ENCODE data around the gene HSD17B8. TPM values are rescaled to one million over a fixed set of nuclear protein-coding genes. Genes with fewer than 3 reads are reported as not detected.

The HSD17B8 gene
- total RNA-seq, 3 donors from 2014 or later (not counting 1 experiment from before 2014, with no cell fraction given) = 5.4 to 7.7 (median 6.8) TPM

- Histone ChIP-seq H3K36me3 (ENCODE audit: control insufficient read depth, insufficient read depth, low read length) (no peaks in the 10 kb centered on the region), H3K4me1 (ENCODE audit: control insufficient read depth, insufficient read depth, low read length) (peaks cover 12% of the 10 kb centered on the region), H3K9me3 (ENCODE audit: control insufficient read depth, insufficient read depth, low read length) (no peaks in the 10 kb centered on the region), H3K4me3 (ENCODE audit: low read length) (no peak overlapping the region), H3K27me3 (ENCODE audit: control insufficient read depth, insufficient read depth, low read length) (no peaks in the 10 kb centered on the region), H3K27ac (ENCODE audit: low read length) (no peak overlapping the region)
- Mint-ChIP-seq H3K4me3 (no peak overlapping the region), H3K4me1 (peaks cover 10 to 12% of the 10 kb centered on the region in 2 donors), H3K36me3 (no peaks in the 10 kb centered on the region), H3K27ac (no peak overlapping the region), H3K27me3 (ENCODE audit: low read depth in 2 of 2) (peaks cover 0 to 9% of the 10 kb centered on the region in 2 donors), H3K9me3 (no peaks in the 10 kb centered on the region)
- no peak for DNase-seq
- no peak for TF ChIP-seq CTCF (IDR thresholded peaks at IDR 0.05)
- no peak for ATAC-seq
- intact Hi-C loops (cut with micrococcal nuclease) = no loop called here
- WGBS (ENCODE audit: insufficient coverage) = 91% methylated on average over 10 of the region's 10 CpGs
Observed at GRCh38 chr6:33163540-33163939, 40.9 kb upstream of the HSD17B8 start.

- H3K4me1 Mint-ChIP-seq = peaks cover 10 to 12% of the 10 kb centered on the region in 2 donors
- no peaks in the 10 kb centered on the region for H3K9me3 ChIP-seq (ENCODE audit: control insufficient read depth, insufficient read depth, low read length)
- WGBS (ENCODE audit: insufficient coverage) = 73% methylated on average over 10 of the region's 10 CpGs
- H3K27me3 Mint-ChIP-seq (ENCODE audit: low read depth in 2 of 2) = peaks cover 0 to 9% of the 10 kb centered on the region in 2 donors
- DNase-seq (no peak), ATAC-seq (no peak)
- H3K36me3 Mint-ChIP-seq = no peaks in the 10 kb centered on the region
- no peak overlapping the region for H3K27ac ChIP-seq (ENCODE audit: low read length)
- intact Hi-C loops (cut with micrococcal nuclease) = no loop called here
- H3K27ac Mint-ChIP-seq = no peak overlapping the region
- no peak for TF ChIP-seq CTCF (IDR thresholded peaks at IDR 0.05)
- H3K4me3 ChIP-seq (ENCODE audit: low read length) = no peak overlapping the region
- no peaks in the 10 kb centered on the region for H3K27me3 ChIP-seq (ENCODE audit: control insufficient read depth, insufficient read depth, low read length)
- H3K4me1 ChIP-seq (ENCODE audit: control insufficient read depth, insufficient read depth, low read length) = peaks cover 12% of the 10 kb centered on the region
- no peak overlapping the region for H3K4me3 Mint-ChIP-seq
- H3K36me3 ChIP-seq (ENCODE audit: control insufficient read depth, insufficient read depth, low read length) = no peaks in the 10 kb centered on the region
- H3K9me3 Mint-ChIP-seq = no peaks in the 10 kb centered on the region
Observed at GRCh38 chr6:33164176-33164575, 40.3 kb upstream of the HSD17B8 start.

DNA sequence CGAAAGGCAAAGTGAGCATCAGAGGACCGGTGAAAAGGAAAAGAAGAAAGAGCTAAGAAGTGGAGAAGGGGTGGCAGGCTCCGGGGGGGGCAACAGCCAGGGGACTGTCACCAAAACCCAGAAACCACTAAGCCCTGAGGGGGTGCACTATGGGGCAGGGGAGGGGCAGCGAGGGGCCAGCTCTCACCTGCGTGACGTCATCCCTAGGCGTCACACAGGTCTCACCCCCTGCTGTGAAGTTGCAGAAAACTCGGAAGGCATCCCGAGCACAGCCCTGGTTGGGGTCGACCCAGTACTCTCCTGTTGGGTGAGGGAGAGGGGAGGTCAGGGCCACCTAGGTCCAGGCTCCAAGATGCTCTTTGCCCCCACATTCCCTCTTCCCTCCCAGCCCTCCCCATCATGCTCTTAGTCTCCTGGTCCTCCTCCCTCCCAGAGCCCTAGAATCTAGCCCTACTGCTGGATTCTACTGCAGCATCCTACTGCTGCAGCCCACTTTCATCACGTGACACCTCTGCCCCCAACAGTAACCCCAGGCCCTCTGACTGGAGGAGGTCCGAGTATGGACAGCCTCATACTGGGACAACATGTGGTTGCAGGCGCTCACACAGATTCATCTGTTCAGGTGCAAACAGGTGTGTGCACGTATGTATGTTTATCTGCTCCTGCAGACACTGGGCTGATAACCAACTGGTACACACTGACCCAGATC lies 39.6 kb upstream of the HSD17B8 start:
- ATAC-seq (no peak), DNase-seq (no peak)
- Histone ChIP-seq H3K9me3 (ENCODE audit: control insufficient read depth, insufficient read depth, low read length) (no peaks in the 10 kb centered on the region), H3K4me1 (ENCODE audit: control insufficient read depth, insufficient read depth, low read length) (peaks cover 12% of the 10 kb centered on the region), H3K36me3 (ENCODE audit: control insufficient read depth, insufficient read depth, low read length) (no peaks in the 10 kb centered on the region), H3K27me3 (ENCODE audit: control insufficient read depth, insufficient read depth, low read length) (no peaks in the 10 kb centered on the region), H3K27ac (ENCODE audit: low read length) (no peak overlapping the region), H3K4me3 (ENCODE audit: low read length) (no peak overlapping the region)
- Mint-ChIP-seq H3K9me3 (no peaks in the 10 kb centered on the region), H3K4me1 (peaks cover 10 to 12% of the 10 kb centered on the region in 2 donors), H3K4me3 (no peak overlapping the region), H3K36me3 (no peaks in the 10 kb centered on the region), H3K27ac (no peak overlapping the region), H3K27me3 (ENCODE audit: low read depth in 2 of 2) (peaks cover 0 to 9% of the 10 kb centered on the region in 2 donors)
- intact Hi-C loops (cut with micrococcal nuclease) = no loop called here
- 83% methylated on average over 12 of the region's 14 CpGs for WGBS (ENCODE audit: insufficient coverage)
- TF ChIP-seq CTCF (IDR thresholded peaks at IDR 0.05) = no peak

All from natural killer cell (primary cell).